K562 (cell line): ENCODE data around the gene CCDC85B. TPM values are rescaled to one million over a fixed set of nuclear protein-coding genes. Genes with fewer than 3 reads are reported as not detected.

Experiments used
- ATF7 ChIP-seq: fragments of 450-650 bp; IDR thresholded peaks from 2 replicates; pipeline ENCODE4 v1.7.1; 2014; ENCODE audit warnings: mild to moderate bottlenecking, moderate library complexity
- CBFB ChIP-seq: sonication (generic); formaldehyde crosslinking; IDR thresholded peaks from 2 replicates; pipeline ENCODE4 v1.4.0; 2020; ENCODE audit warnings: mild to moderate bottlenecking, missing genetic modification reagents
- CBX1 ChIP-seq: sonication (generic); IDR thresholded peaks from 2 replicates; pipeline ENCODE4 v1.6.1; 2016; ENCODE audit warnings: antibody characterized with exemption, low read depth, mild to moderate bottlenecking
- EGR1 ChIP-seq: fragments of 450-650 bp; conservative IDR thresholded peaks from 2 replicates; pipeline ENCODE4 v1.6.1; 2017; ENCODE audit warnings: mild to moderate bottlenecking
- HMG20A ChIP-seq: fragments of 450-650 bp; formaldehyde crosslinking; conservative IDR thresholded peaks from 2 replicates; pipeline ENCODE4 v1.4.0; 2020; ENCODE audit warnings: mild to moderate bottlenecking, mixed read lengths
- HNRNPL ChIP-seq: fragments of 200-400 bp; formaldehyde crosslinking; IDR thresholded peaks from 2 replicates; pipeline ENCODE4 v1.6.1; 2017; ENCODE audit warnings: low read depth, mild to moderate bottlenecking, low read length
- NR1H2 ChIP-seq: sonication (generic); formaldehyde crosslinking; IDR thresholded peaks from 2 replicates; pipeline ENCODE4 v1.4.0; 2020; ENCODE audit warnings: mild to moderate bottlenecking, missing genetic modification reagents
- NR2F6 ChIP-seq: fragments of 450-650 bp; formaldehyde crosslinking; IDR thresholded peaks from 2 replicates; pipeline ENCODE4 v1.4.0; 2020; ENCODE audit warnings: mild to moderate bottlenecking
- POLR2B ChIP-seq: fragments of 450-650 bp; IDR thresholded peaks from 2 replicates; pipeline ENCODE4 v1.6.1; 2018; ENCODE audit warnings: low read depth; ENCODE audit not compliant: partially characterized antibody
- RFX5 ChIP-seq: IDR thresholded peaks from 2 replicates; pipeline ENCODE4 v1.6.1; 2011; ENCODE audit warnings: low read depth, mild to moderate bottlenecking, improper control_type of control experiment, low read length
- SAP30 ChIP-seq: fragments of 200-600 bp; sonication (generic); IDR thresholded peaks from 2 replicates; pipeline ENCODE4 v1.6.1; 2012; ENCODE audit warnings: borderline replicate concordance, low read depth, mild to moderate bottlenecking, moderate library complexity, low read length, control low read depth, inconsistent platforms; ENCODE audit not compliant: insufficient read depth, poor library complexity, severe bottlenecking
- STAG1 ChIP-seq: sonication (generic); formaldehyde crosslinking; IDR thresholded peaks from 2 replicates; pipeline ENCODE4 v1.5.0; 2020; ENCODE audit warnings: missing genetic modification reagents, borderline replicate concordance
- ZBED1 ChIP-seq: IDR thresholded peaks from 2 replicates; pipeline ENCODE4 v1.6.1; 2014
- ZNF431 ChIP-seq: sonication (generic); formaldehyde crosslinking; IDR thresholded peaks from 2 replicates; pipeline ENCODE4 v1.8.0; 2022; ENCODE audit warnings: mild to moderate bottlenecking, missing genetic modification reagents
- polyA plus RNA-seq, 8 experiments: library from polyadenylated mRNA; depleted of rRNA in 4 of 8; stranded (reverse) in 5 of 8; unstranded in 3 of 8; fragments of >200 nt; fragmentation: Nextera tagmentation in 2 of 8; fragmentation: Illumina TruSeq in 1 of 8; extraction: Ambion mirVana in 2 of 8; extraction: Trizol in 1 of 8; gene quantifications; 2 replicates each; pipeline versions ENCODE4 v1.2.1 to v1.2.3, GENCODE V29; 2011 to 2014; ENCODE audit warnings: inconsistent platforms in 1 of 8, missing spikeins in 1 of 8
- total RNA-seq, 7 experiments: library from RNA; depleted of rRNA in 6 of 7; stranded (reverse); fragments of >200 nt in 6 of 7; fragmentation: Illumina TruSeq in 2 of 7; extraction: Trizol in 2 of 7; gene quantifications; 2 replicates each; pipeline versions ENCODE4 v1.2.1 to v1.2.3, GENCODE V29; 2011 to 2021; ENCODE audit warnings: low replicate concordance in 1 of 7
- TF ChIP-seq, protein P1 (sequence below): fragments of 150-350 bp; IDR thresholded peaks from 2 replicates; pipeline ENCODE4 v1.6.1; 2014; ENCODE audit warnings: low read depth, mild to moderate bottlenecking, low read length, borderline replicate concordance
- TF ChIP-seq, protein P2 (sequence below): fragments of 250-450 bp; sonication (Bioruptor Pico); IDR thresholded peaks from 2 replicates; pipeline ENCODE4 v1.4.0; 2020; ENCODE audit warnings: mild to moderate bottlenecking, moderate library complexity
- TF ChIP-seq, protein P3 (sequence below): fragments of 250-450 bp; sonication (Bioruptor Pico); IDR thresholded peaks from 2 replicates; pipeline ENCODE4 v1.5.0; 2021
- TF ChIP-seq, protein P4 (sequence below): fragments of 450-650 bp; IDR thresholded peaks from 2 replicates; pipeline ENCODE4 v1.7.1; 2018; ENCODE audit warnings: mild to moderate bottlenecking, low read depth; ENCODE audit not compliant: partially characterized antibody
- TF ChIP-seq, protein P5 (sequence below): sonication (generic); formaldehyde crosslinking; IDR thresholded peaks from 2 replicates; pipeline ENCODE4 v1.8.0; 2022; ENCODE audit warnings: missing genetic modification reagents, mild to moderate bottlenecking, borderline replicate concordance

Gene CCDC85B
- total and polyA plus RNA-seq, 9 of the 15 experiments (the other 6 are each of a cell fraction or from before 2014, with no cell fraction given), result 0.14 to 138 (median 6.2) TPM

DNA sequence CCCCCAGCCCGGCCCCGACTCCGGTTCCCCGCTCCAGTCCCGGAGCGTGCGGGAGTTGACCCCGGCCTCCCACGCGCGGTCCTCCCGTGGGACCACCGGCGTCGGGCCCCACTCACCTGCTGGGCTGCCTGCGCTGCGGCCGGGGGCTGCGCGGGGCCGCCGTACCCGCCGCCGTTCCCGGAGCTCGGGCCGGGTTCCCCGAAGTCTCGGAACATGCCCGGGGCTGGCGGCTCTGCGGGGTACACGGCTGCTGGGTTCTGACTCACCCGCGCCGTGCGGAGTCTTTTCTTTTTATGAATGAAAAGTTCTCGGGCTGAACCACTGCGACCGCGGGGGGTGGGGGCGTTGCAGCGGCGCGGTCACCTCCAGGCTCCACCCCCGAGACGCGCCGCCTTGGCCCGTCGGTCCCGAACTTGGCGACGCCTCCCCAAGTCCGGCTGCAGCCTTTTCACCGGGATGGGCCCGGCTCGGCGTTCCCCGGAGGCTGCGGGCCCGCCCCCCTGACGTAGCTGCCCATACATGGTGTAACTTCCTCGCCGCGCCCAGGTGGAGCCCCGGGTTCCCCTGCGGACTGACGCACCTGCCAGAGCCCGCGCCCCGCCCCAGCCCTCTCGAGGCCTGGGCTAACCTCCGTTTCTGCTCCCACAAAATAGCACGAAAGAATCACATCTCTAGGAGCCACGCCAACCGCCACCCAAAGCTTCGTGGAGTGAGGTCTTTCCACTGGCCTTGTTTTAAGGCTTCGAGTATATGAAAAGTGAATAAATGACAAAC, 9.8 kb downstream of the CCDC85B start, which contains the start of gene FOSL1 (continued):
- no peak for TF ChIP-seq NR2F6 (CRISPR knock-in tag)
- peak; percentile 99 for TF ChIP-seq ATF7
- no peak for TF ChIP-seq NR1H2 (CRISPR knock-in tag)
- peak; percentile 82 for TF ChIP-seq EGR1
- TF ChIP-seq, protein P1, sequence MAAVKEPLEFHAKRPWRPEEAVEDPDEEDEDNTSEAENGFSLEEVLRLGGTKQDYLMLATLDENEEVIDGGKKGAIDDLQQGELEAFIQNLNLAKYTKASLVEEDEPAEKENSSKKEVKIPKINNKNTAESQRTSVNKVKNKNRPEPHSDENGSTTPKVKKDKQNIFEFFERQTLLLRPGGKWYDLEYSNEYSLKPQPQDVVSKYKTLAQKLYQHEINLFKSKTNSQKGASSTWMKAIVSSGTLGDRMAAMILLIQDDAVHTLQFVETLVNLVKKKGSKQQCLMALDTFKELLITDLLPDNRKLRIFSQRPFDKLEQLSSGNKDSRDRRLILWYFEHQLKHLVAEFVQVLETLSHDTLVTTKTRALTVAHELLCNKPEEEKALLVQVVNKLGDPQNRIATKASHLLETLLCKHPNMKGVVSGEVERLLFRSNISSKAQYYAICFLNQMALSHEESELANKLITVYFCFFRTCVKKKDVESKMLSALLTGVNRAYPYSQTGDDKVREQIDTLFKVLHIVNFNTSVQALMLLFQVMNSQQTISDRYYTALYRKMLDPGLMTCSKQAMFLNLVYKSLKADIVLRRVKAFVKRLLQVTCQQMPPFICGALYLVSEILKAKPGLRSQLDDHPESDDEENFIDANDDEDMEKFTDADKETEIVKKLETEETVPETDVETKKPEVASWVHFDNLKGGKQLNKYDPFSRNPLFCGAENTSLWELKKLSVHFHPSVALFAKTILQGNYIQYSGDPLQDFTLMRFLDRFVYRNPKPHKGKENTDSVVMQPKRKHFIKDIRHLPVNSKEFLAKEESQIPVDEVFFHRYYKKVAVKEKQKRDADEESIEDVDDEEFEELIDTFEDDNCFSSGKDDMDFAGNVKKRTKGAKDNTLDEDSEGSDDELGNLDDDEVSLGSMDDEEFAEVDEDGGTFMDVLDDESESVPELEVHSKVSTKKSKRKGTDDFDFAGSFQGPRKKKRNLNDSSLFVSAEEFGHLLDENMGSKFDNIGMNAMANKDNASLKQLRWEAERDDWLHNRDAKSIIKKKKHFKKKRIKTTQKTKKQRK, result no peak
- TF ChIP-seq, protein P2, sequence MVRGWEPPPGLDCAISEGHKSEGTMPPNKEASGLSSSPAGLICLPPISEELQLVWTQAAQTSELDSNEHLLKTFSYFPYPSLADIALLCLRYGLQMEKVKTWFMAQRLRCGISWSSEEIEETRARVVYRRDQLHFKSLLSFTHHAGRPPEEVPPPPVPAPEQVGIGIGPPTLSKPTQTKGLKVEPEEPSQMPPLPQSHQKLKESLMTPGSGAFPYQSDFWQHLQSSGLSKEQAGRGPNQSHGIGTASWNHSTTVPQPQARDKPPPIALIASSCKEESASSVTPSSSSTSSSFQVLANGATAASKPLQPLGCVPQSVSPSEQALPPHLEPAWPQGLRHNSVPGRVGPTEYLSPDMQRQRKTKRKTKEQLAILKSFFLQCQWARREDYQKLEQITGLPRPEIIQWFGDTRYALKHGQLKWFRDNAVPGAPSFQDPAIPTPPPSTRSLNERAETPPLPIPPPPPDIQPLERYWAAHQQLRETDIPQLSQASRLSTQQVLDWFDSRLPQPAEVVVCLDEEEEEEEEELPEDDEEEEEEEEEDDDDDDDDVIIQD (CRISPR knock-in tag), result no peak
- TF ChIP-seq, protein P3, sequence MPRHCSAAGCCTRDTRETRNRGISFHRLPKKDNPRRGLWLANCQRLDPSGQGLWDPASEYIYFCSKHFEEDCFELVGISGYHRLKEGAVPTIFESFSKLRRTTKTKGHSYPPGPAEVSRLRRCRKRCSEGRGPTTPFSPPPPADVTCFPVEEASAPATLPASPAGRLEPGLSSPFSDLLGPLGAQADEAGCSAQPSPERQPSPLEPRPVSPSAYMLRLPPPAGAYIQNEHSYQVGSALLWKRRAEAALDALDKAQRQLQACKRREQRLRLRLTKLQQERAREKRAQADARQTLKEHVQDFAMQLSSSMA (CRISPR knock-in tag), result no peak
- TF ChIP-seq, protein P4, sequence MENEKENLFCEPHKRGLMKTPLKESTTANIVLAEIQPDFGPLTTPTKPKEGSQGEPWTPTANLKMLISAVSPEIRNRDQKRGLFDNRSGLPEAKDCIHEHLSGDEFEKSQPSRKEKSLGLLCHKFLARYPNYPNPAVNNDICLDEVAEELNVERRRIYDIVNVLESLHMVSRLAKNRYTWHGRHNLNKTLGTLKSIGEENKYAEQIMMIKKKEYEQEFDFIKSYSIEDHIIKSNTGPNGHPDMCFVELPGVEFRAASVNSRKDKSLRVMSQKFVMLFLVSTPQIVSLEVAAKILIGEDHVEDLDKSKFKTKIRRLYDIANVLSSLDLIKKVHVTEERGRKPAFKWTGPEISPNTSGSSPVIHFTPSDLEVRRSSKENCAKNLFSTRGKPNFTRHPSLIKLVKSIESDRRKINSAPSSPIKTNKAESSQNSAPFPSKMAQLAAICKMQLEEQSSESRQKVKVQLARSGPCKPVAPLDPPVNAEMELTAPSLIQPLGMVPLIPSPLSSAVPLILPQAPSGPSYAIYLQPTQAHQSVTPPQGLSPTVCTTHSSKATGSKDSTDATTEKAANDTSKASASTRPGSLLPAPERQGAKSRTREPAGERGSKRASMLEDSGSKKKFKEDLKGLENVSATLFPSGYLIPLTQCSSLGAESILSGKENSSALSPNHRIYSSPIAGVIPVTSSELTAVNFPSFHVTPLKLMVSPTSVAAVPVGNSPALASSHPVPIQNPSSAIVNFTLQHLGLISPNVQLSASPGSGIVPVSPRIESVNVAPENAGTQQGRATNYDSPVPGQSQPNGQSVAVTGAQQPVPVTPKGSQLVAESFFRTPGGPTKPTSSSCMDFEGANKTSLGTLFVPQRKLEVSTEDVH, result no peak
- no peak for TF ChIP-seq ZBED1
- TF ChIP-seq ZNF431 (CRISPR knock-in tag), result no peak
- TF ChIP-seq HMG20A (CRISPR knock-in tag), result no peak
- TF ChIP-seq POLR2B, result peak; percentile 82
- TF ChIP-seq CBX1, result peak; percentile 76; the same call in 1 of the 2 replicates
- TF ChIP-seq HNRNPL, result peak; percentile 86; the same call in 1 of the 2 replicates
- no peak for TF ChIP-seq STAG1 (CRISPR knock-in tag)
- TF ChIP-seq, protein P5, sequence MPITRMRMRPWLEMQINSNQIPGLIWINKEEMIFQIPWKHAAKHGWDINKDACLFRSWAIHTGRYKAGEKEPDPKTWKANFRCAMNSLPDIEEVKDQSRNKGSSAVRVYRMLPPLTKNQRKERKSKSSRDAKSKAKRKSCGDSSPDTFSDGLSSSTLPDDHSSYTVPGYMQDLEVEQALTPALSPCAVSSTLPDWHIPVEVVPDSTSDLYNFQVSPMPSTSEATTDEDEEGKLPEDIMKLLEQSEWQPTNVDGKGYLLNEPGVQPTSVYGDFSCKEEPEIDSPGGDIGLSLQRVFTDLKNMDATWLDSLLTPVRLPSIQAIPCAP (CRISPR knock-in tag), result no peak
- TF ChIP-seq RFX5, result no peak
- TF ChIP-seq SAP30, result no peak
- TF ChIP-seq CBFB, result no peak
